GM23338 (cell line): Measurements from ENCODE around the gene CACNB4. TPM values are rescaled to one million over a fixed set of nuclear protein-coding genes. Genes with fewer than 3 reads are reported as not detected.

Source experiments
- ATAC-seq: fragments of 200-7000 bp; cut with Tn5 transposase; 3 replicates; pipeline ENCODE4 v1.9.1; 2020
- DNase-seq: peaks from one replicate; pipeline ENCODE4 v3.0.0-alpha.2; 2015; ENCODE audit warnings: low spot score
- H2AFZ ChIP-seq: fragments of 200-600 bp; sonication (generic); 2 replicates; pipeline ENCODE4 v1.8.0; 2016; ENCODE audit warnings: antibody characterized with exemption, mild to moderate bottlenecking, moderate library complexity
- H3F3A ChIP-seq: fragments of 200-600 bp; sonication (generic); replicated peaks from 2 replicates; pipeline ENCODE4 v1.8.0; 2017; ENCODE audit warnings: antibody characterized with exemption, mixed run types, low read depth
- H3K27ac ChIP-seq: fragments of 200-600 bp; sonication (generic); 2 replicates; pipeline ENCODE4 v1.6.1; 2016; ENCODE audit warnings: low read depth
- H3K27me3 ChIP-seq: fragments of 200-600 bp; sonication (generic); 2 replicates; pipeline ENCODE4 v1.8.0; 2016; ENCODE audit warnings: mild to moderate bottlenecking, mixed run types, moderate library complexity; ENCODE audit not compliant: insufficient read depth
- H3K36me3 ChIP-seq: fragments of 200-600 bp; sonication (generic); 2 replicates; pipeline ENCODE4 v1.8.0; 2016; ENCODE audit warnings: mild to moderate bottlenecking; ENCODE audit not compliant: insufficient read depth
- H3K4me1 ChIP-seq: fragments of 200-600 bp; sonication (generic); 2 replicates; pipeline ENCODE4 v1.8.0; 2016; ENCODE audit warnings: mild to moderate bottlenecking, moderate library complexity; ENCODE audit not compliant: insufficient read depth
- H3K4me2 ChIP-seq: fragments of 200-600 bp; sonication (generic); 2 replicates; pipeline ENCODE4 v1.7.1; 2017; ENCODE audit warnings: mixed run types
- H3K4me3 ChIP-seq: fragments of 200-600 bp; sonication (generic); 2 replicates; pipeline ENCODE4 v1.6.1; 2016; ENCODE audit warnings: mixed run types
- H3K79me2 ChIP-seq: fragments of 200-600 bp; sonication (generic); replicated peaks from 2 replicates; pipeline ENCODE4 v1.8.0; 2017; ENCODE audit warnings: mild to moderate bottlenecking; ENCODE audit not compliant: insufficient read depth
- H3K9me2 ChIP-seq: fragments of 200-600 bp; sonication (generic); 2 replicates; pipeline ENCODE4 v1.8.0; 2017; ENCODE audit not compliant: insufficient read depth
- H4K20me1 ChIP-seq: fragments of 200-600 bp; sonication (generic); replicated peaks from 2 replicates; pipeline ENCODE4 v1.8.0; 2017; ENCODE audit warnings: mild to moderate bottlenecking; ENCODE audit not compliant: insufficient read depth
- H3K27ac Mint-ChIP-seq: 2 replicates; pipeline ENCODE4 v1.8.0; 2020; ENCODE audit warnings: inconsistent platforms, mild to moderate bottlenecking, moderate library complexity, mixed read lengths
- H3K27me3 Mint-ChIP-seq: 3 replicates; pipeline ENCODE4 v1.8.0; 2022; ENCODE audit warnings: low read depth, mild to moderate bottlenecking, moderate library complexity, mixed read lengths, inconsistent platforms; ENCODE audit not compliant: insufficient read depth, poor library complexity
- H3K36me3 Mint-ChIP-seq: 3 replicates; pipeline ENCODE4 v1.8.0; 2021; ENCODE audit warnings: low read depth, mild to moderate bottlenecking, inconsistent platforms, moderate library complexity, mixed read lengths
- H3K4me1 Mint-ChIP-seq: 3 replicates; pipeline ENCODE4 v1.8.0; 2020; ENCODE audit warnings: mild to moderate bottlenecking, inconsistent platforms, mixed read lengths
- H3K4me3 Mint-ChIP-seq: 3 replicates; pipeline ENCODE4 v1.8.0; 2021; ENCODE audit warnings: moderate library complexity, mild to moderate bottlenecking, inconsistent platforms, mixed read lengths
- H3K9me3 Mint-ChIP-seq: 3 replicates; pipeline ENCODE4 v1.8.0; 2020; ENCODE audit warnings: moderate library complexity, mild to moderate bottlenecking, inconsistent platforms, mixed read lengths
- ETS1 ChIP-seq: IDR thresholded peaks from 2 replicates; pipeline ENCODE4 v1.6.1; 2016; ENCODE audit warnings: antibody characterized with exemption
- EZH2 ChIP-seq: fragments of 200-600 bp; sonication (generic); IDR thresholded peaks from one replicate; pipeline ENCODE4 v1.8.0; 2017; ENCODE audit warnings: antibody characterized with exemption, mild to moderate bottlenecking, low read depth; ENCODE audit not compliant: unreplicated experiment
- EZH2phosphoT487 ChIP-seq: fragments of 200-600 bp; sonication (generic); IDR thresholded peaks from one replicate; pipeline ENCODE4 v1.8.1; 2018; ENCODE audit warnings: antibody characterized with exemption; ENCODE audit not compliant: unreplicated experiment
- STAT1 ChIP-seq: IDR thresholded peaks from one replicate; pipeline ENCODE4 v1.6.1; 2016; ENCODE audit warnings: antibody characterized with exemption; ENCODE audit not compliant: unreplicated experiment
- ZNF114 ChIP-seq: fragments of 250-450 bp; sonication (Bioruptor Pico); IDR thresholded peaks from 2 replicates; pipeline ENCODE4 v1.5.0; 2020; ENCODE audit warnings: mild to moderate bottlenecking, moderate library complexity
- polyA plus RNA-seq: library from polyadenylated mRNA; unstranded; fragments of >200 nt; fragmentation: Nextera tagmentation; extraction: Ambion mirVana; gene quantifications from 2 replicates; pipeline ENCODE4 v1.2.1, GENCODE V29; 2016
- total RNA-seq: library from RNA; depleted of rRNA; stranded (reverse); fragments of >200 nt; shearing (Covaris generic); gene quantifications from 2 replicates; pipeline ENCODE4 v1.2.3, GENCODE V29; 2014
- TF ChIP-seq, protein P1 (sequence below): fragments of 250-450 bp; sonication (Bioruptor Pico); IDR thresholded peaks from 2 replicates; pipeline ENCODE4 v1.5.0; 2020; ENCODE audit warnings: mild to moderate bottlenecking, moderate library complexity

The CACNB4 gene
- total and polyA plus RNA-seq, 2 experiments from 2014 or later: 4.0 to 9.8 TPM

GRCh38 chr2:151861174-151861573, 237.7 kb downstream of the CACNB4 start:
- Mint-ChIP-seq H3K4me3 (no peak overlapping the region), H3K9me3 (no peaks in the 10 kb centered on the region), H3K27me3 (no peaks in the 10 kb centered on the region), H3K4me1 (no peaks in the 10 kb centered on the region; the same call in 2 of the 3 replicates), H3K27ac (no peak overlapping the region), H3K36me3 (no peaks in the 10 kb centered on the region)
- no peaks in the 10 kb centered on the region for H3K79me2 ChIP-seq
- no peak overlapping the region for H2AFZ ChIP-seq
- no peaks in the 10 kb centered on the region for H3K36me3 ChIP-seq
- H4K20me1 ChIP-seq: no peaks in the 10 kb centered on the region
- no peaks in the 10 kb centered on the region for H3K27me3 ChIP-seq
- no peaks in the 10 kb centered on the region for H3K4me1 ChIP-seq
- no peaks in the 10 kb centered on the region for H3F3A ChIP-seq
- no peak overlapping the region for H3K4me2 ChIP-seq
- DNase-seq (no peak), ATAC-seq (no peak)
- H3K4me3 ChIP-seq: no peak overlapping the region
- H3K27ac ChIP-seq: no peak overlapping the region
- TF ChIP-seq EZH2 (no peak), EZH2phosphoT487 (no peak)
- H3K9me2 ChIP-seq: no peaks in the 10 kb centered on the region

DNA sequence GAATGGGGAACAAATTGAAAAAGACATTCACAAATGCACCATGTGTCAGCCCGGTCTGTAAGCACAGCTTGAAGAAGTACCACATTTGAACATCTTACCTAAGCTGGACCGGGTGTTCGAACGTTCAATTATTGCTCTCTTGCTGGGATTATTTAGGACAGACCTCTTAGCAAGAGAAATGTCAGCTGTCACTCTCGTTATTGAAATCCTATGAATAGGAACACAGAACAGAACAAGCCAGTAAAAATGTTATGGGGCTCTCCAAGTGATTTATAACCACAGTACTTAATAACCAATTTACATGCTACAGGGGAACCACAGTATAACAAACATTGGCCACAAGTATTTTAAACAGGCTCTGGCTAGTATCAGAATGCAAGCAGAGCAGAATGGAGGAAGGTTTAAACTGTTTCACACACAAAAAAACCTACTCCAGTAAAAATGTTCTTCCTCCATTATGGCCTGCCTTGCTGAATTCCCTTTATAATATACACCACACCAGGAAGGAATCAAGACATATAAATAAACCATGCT, 238.2 kb downstream of the CACNB4 start:
- no peak overlapping the region for H3K4me2 ChIP-seq

More for the DNA sequence above, 238.2 kb downstream of the CACNB4 start:
- H3K4me1 Mint-ChIP-seq: no peaks in the 10 kb centered on the region; the same call in 2 of the 3 replicates
- TF ChIP-seq STAT1 (no peak), EZH2phosphoT487 (no peak), ZNF114 (CRISPR knock-in tag) (no peak), ETS1 (no peak)
- TF ChIP-seq, protein P1, sequence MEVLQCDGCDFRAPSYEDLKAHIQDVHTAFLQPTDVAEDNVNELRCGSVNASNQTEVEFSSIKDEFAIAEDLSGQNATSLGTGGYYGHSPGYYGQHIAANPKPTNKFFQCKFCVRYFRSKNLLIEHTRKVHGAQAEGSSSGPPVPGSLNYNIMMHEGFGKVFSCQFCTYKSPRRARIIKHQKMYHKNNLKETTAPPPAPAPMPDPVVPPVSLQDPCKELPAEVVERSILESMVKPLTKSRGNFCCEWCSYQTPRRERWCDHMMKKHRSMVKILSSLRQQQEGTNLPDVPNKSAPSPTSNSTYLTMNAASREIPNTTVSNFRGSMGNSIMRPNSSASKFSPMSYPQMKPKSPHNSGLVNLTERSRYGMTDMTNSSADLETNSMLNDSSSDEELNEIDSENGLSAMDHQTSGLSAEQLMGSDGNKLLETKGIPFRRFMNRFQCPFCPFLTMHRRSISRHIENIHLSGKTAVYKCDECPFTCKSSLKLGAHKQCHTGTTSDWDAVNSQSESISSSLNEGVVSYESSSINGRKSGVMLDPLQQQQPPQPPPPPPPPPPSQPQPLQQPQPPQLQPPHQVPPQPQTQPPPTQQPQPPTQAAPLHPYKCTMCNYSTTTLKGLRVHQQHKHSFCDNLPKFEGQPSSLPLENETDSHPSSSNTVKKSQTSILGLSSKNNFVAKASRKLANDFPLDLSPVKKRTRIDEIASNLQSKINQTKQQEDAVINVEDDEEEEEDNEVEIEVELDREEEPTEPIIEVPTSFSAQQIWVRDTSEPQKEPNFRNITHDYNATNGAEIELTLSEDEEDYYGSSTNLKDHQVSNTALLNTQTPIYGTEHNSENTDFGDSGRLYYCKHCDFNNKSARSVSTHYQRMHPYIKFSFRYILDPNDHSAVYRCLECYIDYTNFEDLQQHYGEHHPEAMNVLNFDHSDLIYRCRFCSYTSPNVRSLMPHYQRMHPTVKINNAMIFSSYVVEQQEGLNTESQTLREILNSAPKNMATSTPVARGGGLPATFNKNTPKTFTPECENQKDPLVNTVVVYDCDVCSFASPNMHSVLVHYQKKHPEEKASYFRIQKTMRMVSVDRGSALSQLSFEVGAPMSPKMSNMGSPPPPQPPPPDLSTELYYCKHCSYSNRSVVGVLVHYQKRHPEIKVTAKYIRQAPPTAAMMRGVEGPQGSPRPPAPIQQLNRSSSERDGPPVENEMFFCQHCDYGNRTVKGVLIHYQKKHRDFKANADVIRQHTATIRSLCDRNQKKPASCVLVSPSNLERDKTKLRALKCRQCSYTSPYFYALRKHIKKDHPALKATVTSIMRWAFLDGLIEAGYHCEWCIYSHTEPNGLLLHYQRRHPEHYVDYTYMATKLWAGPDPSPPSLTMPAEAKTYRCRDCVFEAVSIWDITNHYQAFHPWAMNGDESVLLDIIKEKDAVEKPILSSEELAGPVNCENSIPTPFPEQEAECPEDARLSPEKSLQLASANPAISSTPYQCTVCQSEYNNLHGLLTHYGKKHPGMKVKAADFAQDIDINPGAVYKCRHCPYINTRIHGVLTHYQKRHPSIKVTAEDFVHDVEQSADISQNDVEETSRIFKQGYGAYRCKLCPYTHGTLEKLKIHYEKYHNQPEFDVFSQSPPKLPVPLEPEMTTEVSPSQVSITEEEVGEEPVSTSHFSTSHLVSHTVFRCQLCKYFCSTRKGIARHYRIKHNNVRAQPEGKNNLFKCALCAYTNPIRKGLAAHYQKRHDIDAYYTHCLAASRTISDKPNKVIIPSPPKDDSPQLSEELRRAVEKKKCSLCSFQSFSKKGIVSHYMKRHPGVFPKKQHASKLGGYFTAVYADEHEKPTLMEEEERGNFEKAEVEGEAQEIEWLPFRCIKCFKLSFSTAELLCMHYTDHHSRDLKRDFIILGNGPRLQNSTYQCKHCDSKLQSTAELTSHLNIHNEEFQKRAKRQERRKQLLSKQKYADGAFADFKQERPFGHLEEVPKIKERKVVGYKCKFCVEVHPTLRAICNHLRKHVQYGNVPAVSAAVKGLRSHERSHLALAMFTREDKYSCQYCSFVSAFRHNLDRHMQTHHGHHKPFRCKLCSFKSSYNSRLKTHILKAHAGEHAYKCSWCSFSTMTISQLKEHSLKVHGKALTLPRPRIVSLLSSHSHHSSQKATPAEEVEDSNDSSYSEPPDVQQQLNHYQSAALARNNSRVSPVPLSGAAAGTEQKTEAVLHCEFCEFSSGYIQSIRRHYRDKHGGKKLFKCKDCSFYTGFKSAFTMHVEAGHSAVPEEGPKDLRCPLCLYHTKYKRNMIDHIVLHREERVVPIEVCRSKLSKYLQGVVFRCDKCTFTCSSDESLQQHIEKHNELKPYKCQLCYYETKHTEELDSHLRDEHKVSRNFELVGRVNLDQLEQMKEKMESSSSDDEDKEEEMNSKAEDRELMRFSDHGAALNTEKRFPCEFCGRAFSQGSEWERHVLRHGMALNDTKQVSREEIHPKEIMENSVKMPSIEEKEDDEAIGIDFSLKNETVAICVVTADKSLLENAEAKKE (CRISPR knock-in tag): no peak
- Histone ChIP-seq H3K4me3 (no peak overlapping the region), H4K20me1 (no peaks in the 10 kb centered on the region), H3K27me3 (no peaks in the 10 kb centered on the region), H3K9me2 (no peaks in the 10 kb centered on the region), H3K4me1 (no peaks in the 10 kb centered on the region), H3F3A (no peaks in the 10 kb centered on the region), H2AFZ (no peak overlapping the region), H3K79me2 (no peaks in the 10 kb centered on the region), H3K36me3 (no peaks in the 10 kb centered on the region), H3K27ac (no peak overlapping the region)
- no peak for DNase-seq
- H3K9me3 Mint-ChIP-seq: no peaks in the 10 kb centered on the region
- H3K36me3 Mint-ChIP-seq: no peaks in the 10 kb centered on the region
- no peak overlapping the region for H3K4me3 Mint-ChIP-seq
- no peaks in the 10 kb centered on the region for H3K27me3 Mint-ChIP-seq
- H3K27ac Mint-ChIP-seq: no peak overlapping the region
- ATAC-seq: no peak
